Astrocyte (in vitro differentiated cells and primary cell): ENCODE results near the gene HOXC6. TPM values are rescaled to one million over a fixed set of nuclear protein-coding genes. Genes with fewer than 3 reads are reported as not detected.
A peak's percentile ranks its signal among the peaks of the same experiment; 100 is the strongest.

ENCODE experiments used
- DNase-seq: peaks from one replicate; pipeline ENCODE4 v3.0.0-alpha.2; 2010; ENCODE audit warnings: low read depth
- FAIRE-seq: peaks from 2 replicates; lab custom pipeline; 2011; peaks lifted over from hg19 to GRCh38; lab: Jason Lieb, UNC
- H2AFZ ChIP-seq: 2 replicates; pipeline ENCODE4 v1.6.0; 2012; ENCODE audit warnings: low read depth, low read length, inconsistent platforms
- H3K27ac ChIP-seq: 2 replicates; pipeline ENCODE4 v1.5.1; 2011; ENCODE audit warnings: low read depth, low read length, inconsistent platforms
- H3K27me3 ChIP-seq: 2 replicates; pipeline ENCODE4 v1.6.0; 2011; ENCODE audit warnings: low read length, inconsistent platforms; ENCODE audit not compliant: insufficient read depth
- H3K36me3 ChIP-seq: 2 replicates; pipeline ENCODE4 v1.5.1; 2011; ENCODE audit warnings: low read length, inconsistent platforms; ENCODE audit not compliant: insufficient read depth
- H3K4me1 ChIP-seq: 2 replicates; pipeline ENCODE4 v1.5.1; 2011; ENCODE audit warnings: low read length, inconsistent platforms; ENCODE audit not compliant: insufficient read depth
- H3K4me2 ChIP-seq: 2 replicates; pipeline ENCODE4 v1.6.0; 2012; ENCODE audit warnings: low read length, inconsistent platforms
- H3K4me3 ChIP-seq: 2 replicates; pipeline ENCODE4 v1.5.1; 2011; ENCODE audit warnings: low read depth, mild to moderate bottlenecking, low read length, inconsistent platforms; ENCODE audit not compliant: insufficient read depth
- H3K79me2 ChIP-seq: 2 replicates; pipeline ENCODE4 v1.6.0; 2012; ENCODE audit warnings: mild to moderate bottlenecking, low read length, inconsistent platforms; ENCODE audit not compliant: insufficient read depth
- H3K9ac ChIP-seq: 2 replicates; pipeline ENCODE4 v1.6.0; 2012; ENCODE audit warnings: mild to moderate bottlenecking, low read length, inconsistent platforms
- H3K9me3 ChIP-seq: 2 replicates; pipeline ENCODE4 v1.5.1; 2012; ENCODE audit warnings: low read depth, mild to moderate bottlenecking, low read length, inconsistent platforms; ENCODE audit not compliant: insufficient read depth
- H4K20me1 ChIP-seq: 2 replicates; pipeline ENCODE4 v1.6.0; 2012; ENCODE audit warnings: low read length, inconsistent platforms; ENCODE audit not compliant: insufficient read depth
- H3K27ac Mint-ChIP-seq: one replicate; pipeline ENCODE4 v1.8.0; 2021; ENCODE audit warnings: mild to moderate bottlenecking, mixed read lengths; ENCODE audit not compliant: unreplicated experiment
- H3K27me3 Mint-ChIP-seq: one replicate; pipeline ENCODE4 v1.8.0; 2021; ENCODE audit warnings: low read depth, mixed read lengths; ENCODE audit not compliant: unreplicated experiment
- H3K36me3 Mint-ChIP-seq: one replicate; pipeline ENCODE4 v1.8.0; 2021; ENCODE audit warnings: low read depth, mixed read lengths; ENCODE audit not compliant: unreplicated experiment
- H3K4me1 Mint-ChIP-seq: one replicate; pipeline ENCODE4 v1.8.0; 2021; ENCODE audit warnings: low read depth, mixed read lengths; ENCODE audit not compliant: unreplicated experiment
- H3K4me3 Mint-ChIP-seq: one replicate; pipeline ENCODE4 v1.8.0; 2021; ENCODE audit warnings: mild to moderate bottlenecking, moderate library complexity, mixed read lengths; ENCODE audit not compliant: unreplicated experiment
- H3K9me3 Mint-ChIP-seq: one replicate; pipeline ENCODE4 v1.8.0; 2021; ENCODE audit warnings: mild to moderate bottlenecking, mixed read lengths; ENCODE audit not compliant: unreplicated experiment
- CTCF ChIP-seq: IDR thresholded peaks from 2 replicates; pipeline ENCODE4 v1.5.1; 2011; ENCODE audit warnings: low read depth, mild to moderate bottlenecking, inconsistent platforms, low read length, moderate library complexity; ENCODE audit not compliant: insufficient read depth
- EZH2 ChIP-seq: IDR thresholded peaks from 2 replicates; pipeline ENCODE4 v1.6.1; 2012; ENCODE audit warnings: mild to moderate bottlenecking, low read length, inconsistent platforms; ENCODE audit not compliant: insufficient read depth
- total RNA-seq: library from RNA; stranded (reverse); gene quantifications from 2 replicates; pipeline ENCODE4 v1.2.1, GENCODE V29; 2021

HOXC6 gene
- total RNA-seq, 1 donor from 2014 or later: not detected

DNA sequence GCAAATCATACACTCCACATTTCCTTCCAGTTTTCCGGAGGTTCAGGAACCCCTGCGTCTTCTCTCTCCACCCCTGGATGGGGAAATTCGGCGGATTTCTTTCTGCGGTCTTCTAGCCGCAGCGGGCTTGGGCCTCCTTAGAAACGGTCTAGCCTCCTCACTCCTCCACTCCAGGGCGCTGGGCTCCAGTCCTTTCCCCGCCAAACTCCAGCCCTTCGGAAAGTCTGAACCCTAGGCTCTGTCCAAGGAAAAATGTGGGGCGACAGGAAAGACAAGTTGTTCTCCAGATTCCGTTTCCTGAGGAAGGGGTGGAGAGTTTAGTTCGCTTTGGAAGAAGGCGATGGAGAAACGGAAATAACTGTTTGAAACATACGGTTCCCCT lies 44.7 kb upstream of the HOXC6 start:
- no peak for DNase-seq

DNA sequence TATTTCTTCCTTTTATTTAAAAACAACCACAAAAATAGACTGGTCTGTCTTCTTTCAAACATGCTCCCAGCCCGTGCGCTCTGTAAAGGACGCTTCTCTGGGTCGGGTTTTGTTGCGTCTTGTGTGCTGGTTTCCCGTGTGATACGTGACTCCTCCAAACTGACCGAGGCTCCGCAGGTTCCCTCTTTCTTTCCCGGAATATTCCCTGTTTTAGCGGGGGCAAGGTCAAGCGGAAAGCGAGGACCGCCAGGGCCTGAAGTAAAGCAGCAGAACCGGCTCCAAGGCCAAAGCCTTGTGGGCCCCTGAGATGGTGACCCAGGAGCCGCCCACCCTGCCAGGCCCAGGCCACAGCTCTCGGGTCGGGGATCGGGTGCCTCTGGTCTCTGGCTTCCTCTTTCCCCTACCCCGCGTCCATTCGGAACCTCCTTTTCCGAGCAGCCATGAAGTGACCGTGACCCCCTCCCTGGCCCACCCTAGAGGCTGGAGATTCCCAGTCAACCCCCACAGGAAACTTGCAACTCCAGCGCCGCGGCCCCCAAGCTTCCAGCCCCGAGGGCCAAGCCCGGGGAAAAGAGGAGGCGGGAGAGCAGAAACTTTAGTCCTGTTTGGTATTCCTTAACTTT lies 44.2 kb upstream of the HOXC6 start:
- H3K27ac ChIP-seq: no peak overlapping the region
- FAIRE-seq (no peak), DNase-seq (no peak)
- peaks cover 22% of the 10 kb centered on the region for H3K9me3 Mint-ChIP-seq
- H3K27me3 ChIP-seq: peaks cover 92% of the 10 kb centered on the region
- H3K27me3 Mint-ChIP-seq: peaks cover 85% of the 10 kb centered on the region
- no peaks in the 10 kb centered on the region for H3K79me2 ChIP-seq
- no peak overlapping the region for H3K4me2 ChIP-seq
- no peak for TF ChIP-seq CTCF
- peak; percentile 82 for TF ChIP-seq EZH2
- no peak overlapping the region for H3K4me3 Mint-ChIP-seq
- H3K9ac ChIP-seq: no peak overlapping the region
- no peak overlapping the region for H3K27ac Mint-ChIP-seq
- no peak overlapping the region for H3K4me3 ChIP-seq
- H3K36me3 ChIP-seq: no peaks in the 10 kb centered on the region
- no peaks in the 10 kb centered on the region for H3K9me3 ChIP-seq
- H2AFZ ChIP-seq: no peak overlapping the region
- H4K20me1 ChIP-seq: no peaks in the 10 kb centered on the region
- no peaks in the 10 kb centered on the region for H3K4me1 Mint-ChIP-seq
- H3K4me1 ChIP-seq: no peaks in the 10 kb centered on the region
- H3K36me3 Mint-ChIP-seq: no peaks in the 10 kb centered on the region

More for the DNA sequence above, 44.7 kb upstream of the HOXC6 start:
- H3K36me3 Mint-ChIP-seq: no peaks in the 10 kb centered on the region
- peak overlapping the region; percentile 58 for H3K27ac Mint-ChIP-seq
- no peak overlapping the region for H2AFZ ChIP-seq
- no peak overlapping the region for H3K4me3 Mint-ChIP-seq
- no peaks in the 10 kb centered on the region for H3K79me2 ChIP-seq
- no peaks in the 10 kb centered on the region for H3K9me3 ChIP-seq
- no peaks in the 10 kb centered on the region for H4K20me1 ChIP-seq
- peaks cover 92% of the 10 kb centered on the region for H3K27me3 ChIP-seq
- peaks cover 20% of the 10 kb centered on the region for H3K9me3 Mint-ChIP-seq
- H3K9ac ChIP-seq: no peak overlapping the region
- no peak for FAIRE-seq
- no peak for TF ChIP-seq EZH2
- TF ChIP-seq CTCF: no peak
- H3K4me1 Mint-ChIP-seq: no peaks in the 10 kb centered on the region
- no peak overlapping the region for H3K4me2 ChIP-seq
- no peak overlapping the region for H3K27ac ChIP-seq
- peaks cover 85% of the 10 kb centered on the region for H3K27me3 Mint-ChIP-seq
- H3K4me1 ChIP-seq: no peaks in the 10 kb centered on the region
- H3K4me3 ChIP-seq: no peak overlapping the region
- no peaks in the 10 kb centered on the region for H3K36me3 ChIP-seq
